KMS-11 (cell line): ENCODE results near the gene ACR.

Experiments used
- H2AFZ ChIP-seq: fragments of 200-600 bp; sonication (generic); 2 replicates; pipeline ENCODE4 v1.6.1; 2016; ENCODE audit warnings: antibody characterized with exemption, mixed run types, low read depth
- H3K27ac ChIP-seq: fragments of 200-600 bp; sonication (generic); 2 replicates; pipeline ENCODE4 v1.6.1; 2016; ENCODE audit warnings: mild to moderate bottlenecking, mixed run types
- H3K27me3 ChIP-seq: fragments of 200-600 bp; sonication (generic); 2 replicates; pipeline ENCODE4 v1.6.1; 2017; ENCODE audit warnings: mild to moderate bottlenecking, low read depth, mixed run types, moderate library complexity; ENCODE audit not compliant: insufficient read depth
- H3K36me3 ChIP-seq: fragments of 200-600 bp; sonication (generic); 2 replicates; pipeline ENCODE4 v1.6.1; 2017; ENCODE audit warnings: mild to moderate bottlenecking, mixed run types; ENCODE audit not compliant: insufficient read depth
- H3K4me1 ChIP-seq: fragments of 200-600 bp; sonication (generic); 2 replicates; pipeline ENCODE4 v1.6.1; 2016; ENCODE audit warnings: mild to moderate bottlenecking, low read depth, mixed run types; ENCODE audit not compliant: poor library complexity, severe bottlenecking
- H3K4me2 ChIP-seq: fragments of 200-600 bp; sonication (generic); 2 replicates; pipeline ENCODE4 v1.7.0; 2016; ENCODE audit warnings: mild to moderate bottlenecking, mixed run types
- H3K4me3 ChIP-seq: fragments of 200-600 bp; sonication (generic); IDR thresholded peaks from 2 replicates; pipeline ENCODE4 v1.6.1; 2017; ENCODE audit warnings: low read depth, low read length, mixed read lengths; ENCODE audit not compliant: insufficient read depth
- H3K79me2 ChIP-seq: fragments of 200-600 bp; sonication (generic); 2 replicates; pipeline ENCODE4 v1.6.1; 2016; ENCODE audit warnings: low read depth, mixed run types; ENCODE audit not compliant: insufficient read depth
- H3K9ac ChIP-seq: fragments of 200-600 bp; sonication (generic); 2 replicates; pipeline ENCODE4 v1.6.1; 2016; ENCODE audit warnings: mild to moderate bottlenecking, mixed run types
- H4K20me1 ChIP-seq: fragments of 200-600 bp; sonication (generic); 2 replicates; pipeline ENCODE4 v1.6.1; 2016; ENCODE audit warnings: mild to moderate bottlenecking, mixed run types; ENCODE audit not compliant: insufficient read depth
- CTCF ChIP-seq: fragments of 200-600 bp; sonication (generic); conservative IDR thresholded peaks from 2 replicates; pipeline ENCODE4 v1.6.1; 2017; ENCODE audit warnings: low read depth, mild to moderate bottlenecking, antibody characterized with exemption, low read length, moderate library complexity, mixed read lengths

Gene ACR

GRCh38 chr22:50721257-50721844 is 16.7 kb upstream of the ACR start:
- Histone ChIP-seq H3K27ac (no peak overlapping the region), H3K9ac (no peak overlapping the region), H3K79me2 (no peaks in the 10 kb centered on the region), H3K4me1 (no peaks in the 10 kb centered on the region), H3K27me3 (peaks cover 13% of the 10 kb centered on the region; the same call in 1 of the 2 replicates), H4K20me1 (no peaks in the 10 kb centered on the region), H3K4me2 (no peak overlapping the region), H2AFZ (no peak overlapping the region), H3K36me3 (no peaks in the 10 kb centered on the region), H3K4me3 (no peak overlapping the region)
- no peak for TF ChIP-seq CTCF

GRCh38 chr22:50722048-50722701 is 15.8 kb upstream of the ACR start:
- TF ChIP-seq CTCF = no peak
- H3K4me2 ChIP-seq = no peak overlapping the region
- H4K20me1 ChIP-seq = no peaks in the 10 kb centered on the region

DNA sequence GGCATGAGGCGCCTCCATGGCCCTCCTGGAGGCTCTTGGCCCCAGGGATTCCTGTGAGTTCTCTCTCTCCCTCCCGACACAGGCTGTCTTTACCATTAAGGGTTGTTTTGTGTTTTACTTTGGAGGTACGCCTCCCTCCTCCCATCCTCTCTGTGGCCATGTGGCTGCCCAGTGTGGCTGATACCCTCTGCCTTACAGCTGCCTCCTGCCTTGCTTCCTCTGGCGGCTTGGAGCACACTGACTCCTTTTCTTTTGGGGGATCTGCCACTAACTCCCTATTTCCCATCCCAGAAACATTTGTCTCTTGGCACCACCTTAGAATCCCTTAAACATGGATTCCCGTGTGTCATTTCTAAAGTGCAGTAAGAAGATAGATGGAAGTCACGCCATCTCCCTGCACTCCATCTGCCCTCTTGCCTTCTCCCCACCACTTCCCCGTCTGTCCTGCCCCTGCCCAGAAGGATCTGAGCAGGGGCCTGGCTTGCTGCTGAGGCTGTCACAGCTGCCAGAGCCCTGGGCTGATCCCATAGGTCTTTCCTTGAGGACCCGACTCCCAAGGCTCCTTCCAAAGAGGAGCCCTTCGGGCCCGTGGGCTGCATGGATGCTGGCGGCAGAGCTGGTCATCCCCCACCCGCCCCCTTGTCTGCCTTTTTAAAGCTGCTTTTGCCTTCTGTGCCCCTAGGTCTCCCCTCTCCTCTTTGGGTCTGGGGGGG is 15.1 kb upstream of the ACR start:
- H3K4me3 ChIP-seq = no peak overlapping the region
- H3K9ac ChIP-seq = no peak overlapping the region
- no peak for TF ChIP-seq CTCF
- no peaks in the 10 kb centered on the region for H3K79me2 ChIP-seq
- no peak overlapping the region for H2AFZ ChIP-seq
- no peaks in the 10 kb centered on the region for H4K20me1 ChIP-seq
- no peak overlapping the region for H3K4me2 ChIP-seq
- H3K36me3 ChIP-seq = no peaks in the 10 kb centered on the region
- H3K4me1 ChIP-seq = no peaks in the 10 kb centered on the region
- no peak overlapping the region for H3K27ac ChIP-seq
- H3K27me3 ChIP-seq = peaks cover 13% of the 10 kb centered on the region; the same call in 1 of the 2 replicates

More at GRCh38 chr22:50722048-50722701, 15.8 kb upstream of the ACR start:
- Histone ChIP-seq H3K36me3 (no peaks in the 10 kb centered on the region), H3K27ac (no peak overlapping the region), H3K79me2 (no peaks in the 10 kb centered on the region), H2AFZ (no peak overlapping the region), H3K4me1 (no peaks in the 10 kb centered on the region), H3K4me3 (no peak overlapping the region), H3K27me3 (peaks cover 13% of the 10 kb centered on the region; the same call in 1 of the 2 replicates), H3K9ac (no peak overlapping the region)

DNA sequence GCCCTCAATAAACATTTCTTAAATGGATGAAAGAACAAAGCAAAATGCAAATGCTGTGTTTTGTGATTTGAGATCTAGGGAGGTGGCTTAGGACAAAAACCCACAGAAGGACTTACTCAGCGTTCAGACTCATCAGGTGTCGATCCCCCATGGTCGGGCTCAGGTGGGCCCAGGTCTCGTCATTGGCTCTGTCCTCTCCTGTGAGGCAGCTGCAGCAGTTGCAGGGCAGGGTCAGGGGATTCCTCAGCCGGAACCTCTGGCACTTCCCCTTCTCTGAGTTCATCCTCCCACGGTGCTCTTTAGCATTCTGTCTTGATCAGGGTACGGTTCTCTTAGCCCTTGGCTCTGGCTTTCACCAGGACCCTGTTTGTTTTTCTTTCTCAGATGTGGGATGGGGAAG is 14.0 kb upstream of the ACR start:
- Histone ChIP-seq H3K79me2 (no peaks in the 10 kb centered on the region), H3K4me3 (no peak overlapping the region), H3K27ac (no peak overlapping the region), H3K27me3 (peaks cover 13% of the 10 kb centered on the region; the same call in 1 of the 2 replicates), H3K9ac (no peak overlapping the region), H4K20me1 (no peaks in the 10 kb centered on the region), H3K4me1 (no peaks in the 10 kb centered on the region), H3K4me2 (no peak overlapping the region), H2AFZ (no peak overlapping the region), H3K36me3 (no peaks in the 10 kb centered on the region)
- TF ChIP-seq CTCF = no peak
